Caco-2 (cell line): ENCODE data around the gene DDIAS. TPM values are rescaled to one million over a fixed set of nuclear protein-coding genes. Genes with fewer than 3 reads are reported as not detected.

Source experiments
- BruUV-seq: library from RNA; stranded (reverse); fragments of 400-500 nt; replicated peaks from 2 replicates; lab custom pipeline; 2021; lab: Mats Ljungman, UMichigan
- CTCF ChIA-PET: fragments of 300-600 bp; sonication (Branson Sonifier 250); formaldehyde crosslinking; loops from one replicate; lab custom pipeline; 2022; ENCODE audit warnings: antibody characterized with exemption; lab: Charles Lee
- POLR2A ChIA-PET: fragments of 300-600 bp; sonication (Branson Sonifier 250); formaldehyde crosslinking; loops from one replicate; lab custom pipeline; 2022; ENCODE audit warnings: antibody characterized with exemption; lab: Charles Lee
- DNase-seq, 2 experiments: peaks; one replicate each; pipeline versions ENCODE4 v3.0.0 to v3.0.0-alpha.2; 2020 to 2022
- H3K27me3 ChIP-seq: replicated peaks from 2 replicates; pipeline ENCODE4 v1.6.0; 2011; ENCODE audit warnings: low read length; ENCODE audit not compliant: control insufficient read depth, insufficient read depth
- H3K36me3 ChIP-seq: 2 replicates; pipeline ENCODE4 v1.5.1; 2011; ENCODE audit warnings: low read length; ENCODE audit not compliant: control insufficient read depth, insufficient read depth
- H3K4me1 ChIP-seq: fragments of 250-450 bp; sonication (Bioruptor Pico); 2 replicates; pipeline ENCODE4 v1.5.1; 2020; ENCODE audit warnings: mild to moderate bottlenecking
- H3K4me3 ChIP-seq: 2 replicates; pipeline ENCODE4 v1.5.1; 2011; ENCODE audit warnings: low read depth, mild to moderate bottlenecking, control low read depth, low read length
- H3K9me3 ChIP-seq: fragments of 250-450 bp; sonication (Bioruptor Pico); 2 replicates; pipeline ENCODE4 v1.5.1; 2020; ENCODE audit warnings: mild to moderate bottlenecking, moderate library complexity
- H3K27ac Mint-ChIP-seq: one replicate; pipeline ENCODE4 v1.8.0; 2022; ENCODE audit warnings: mixed read lengths; ENCODE audit not compliant: unreplicated experiment
- H3K27me3 Mint-ChIP-seq: one replicate; pipeline ENCODE4 v1.8.0; 2022; ENCODE audit warnings: mixed read lengths; ENCODE audit not compliant: insufficient read depth, unreplicated experiment
- H3K36me3 Mint-ChIP-seq: one replicate; pipeline ENCODE4 v1.8.0; 2022; ENCODE audit warnings: mild to moderate bottlenecking, mixed read lengths; ENCODE audit not compliant: insufficient read depth, unreplicated experiment
- H3K4me1 Mint-ChIP-seq: one replicate; pipeline ENCODE4 v1.8.0; 2022; ENCODE audit warnings: low read depth, mixed read lengths; ENCODE audit not compliant: unreplicated experiment
- H3K4me3 Mint-ChIP-seq: one replicate; pipeline ENCODE4 v1.8.0; 2022; ENCODE audit warnings: mild to moderate bottlenecking, moderate library complexity, mixed read lengths; ENCODE audit not compliant: unreplicated experiment
- H3K9me3 Mint-ChIP-seq: one replicate; pipeline ENCODE4 v1.8.0; 2022; ENCODE audit warnings: mixed read lengths; ENCODE audit not compliant: unreplicated experiment
- CTCF ChIP-seq, 2 experiments: fragments of 200-600 bp in 1 of 2; IDR thresholded peaks; 1 replicate in 1 of 2; 2 replicates in 1 of 2; pipeline versions ENCODE4 v1.5.1 to v1.8.0; 2011 to 2022; ENCODE audit warnings: antibody characterized with exemption in 1 of 2, control low read depth in 1 of 2, inconsistent platforms in 1 of 2, low read depth in 1 of 2, low read length in 1 of 2, mild to moderate bottlenecking in 1 of 2, moderate library complexity in 1 of 2; ENCODE audit not compliant: insufficient read depth in 1 of 2, severe bottlenecking in 1 of 2, unreplicated experiment in 1 of 2
- intact Hi-C: fragments of 100-400 bp; cut with micrococcal nuclease; formaldehyde crosslinking; loops from one replicate; pipeline ENCODE4 v1.10.0; 2022; ENCODE audit not compliant: unreplicated experiment
- total RNA-seq: library from RNA; stranded (reverse); gene quantifications from 2 replicates; pipeline ENCODE4 v1.2.3, GENCODE V29; 2022

DDIAS gene
- total RNA-seq, 1 experiment from 2014 or later = 22.0 TPM

- TF ChIP-seq CTCF (IDR thresholded peaks at IDR 0.05; ENCODE audit: insufficient read depth in 1 of 2, low read depth in 1 of 2, low read length in 1 of 2, severe bottlenecking in 1 of 2, unreplicated experiment in 1 of 2) = no peak
- no peaks in the 10 kb centered on the region for H3K36me3 ChIP-seq
- H3K9me3 ChIP-seq = no peaks in the 10 kb centered on the region
- intact Hi-C loops = no loop called here
- H3K4me1 ChIP-seq = peaks cover 4% of the 10 kb centered on the region; the same call in 1 of the 2 replicates
- ChIA-PET POLR2A (interaction anchor here (0.6 kb wide), 1 partner anchor 805 kb away, joined by 3 read pairs; no protein-coding TSS in a partner anchor), CTCF (interaction anchor here (0.6 kb wide), 1 partner anchor 155 kb away, joined by 3 read pairs; no protein-coding TSS in a partner anchor)
- peaks cover 29% of the 10 kb centered on the region for H3K4me1 Mint-ChIP-seq
- no peak for DNase-seq
- H3K27ac Mint-ChIP-seq = no peak overlapping the region
- BruUV-seq = no TSS peak
- H3K4me3 ChIP-seq = no peak overlapping the region
- H3K36me3 Mint-ChIP-seq = peaks cover 23% of the 10 kb centered on the region
- no peaks in the 10 kb centered on the region for H3K27me3 ChIP-seq
- peak overlapping the region; percentile 2 for H3K4me3 Mint-ChIP-seq
- H3K27me3 Mint-ChIP-seq = no peaks in the 10 kb centered on the region
- no peaks in the 10 kb centered on the region for H3K9me3 Mint-ChIP-seq
Measured at GRCh38 chr11:82903843-82904586, 2.5 kb downstream of the DDIAS start.

- intact Hi-C loops = loop anchor here (1.0 to 5.0 kb wide), 8 partner anchors 21 to 914 kb away; partner anchors contain the start of gene RAB30
- no peak for DNase-seq
- Histone ChIP-seq H3K27me3 (no peaks in the 10 kb centered on the region), H3K4me3 (no peak overlapping the region), H3K36me3 (no peaks in the 10 kb centered on the region), H3K9me3 (no peaks in the 10 kb centered on the region), H3K4me1 (no peaks in the 10 kb centered on the region; the same call in 1 of the 2 replicates)
- no TSS peak for BruUV-seq
- peak; percentile 59 to 75 for TF ChIP-seq CTCF (IDR thresholded peaks at IDR 0.05; ENCODE audit: insufficient read depth in 1 of 2, low read depth in 1 of 2, low read length in 1 of 2, severe bottlenecking in 1 of 2, unreplicated experiment in 1 of 2)
- no peak overlapping the region for H3K27ac Mint-ChIP-seq
- H3K4me1 Mint-ChIP-seq = peaks cover 21% of the 10 kb centered on the region
- no peaks in the 10 kb centered on the region for H3K27me3 Mint-ChIP-seq
- ChIA-PET CTCF (no interaction called here), POLR2A (no interaction called here)
- no peaks in the 10 kb centered on the region for H3K9me3 Mint-ChIP-seq
- H3K4me3 Mint-ChIP-seq = no peak overlapping the region
- H3K36me3 Mint-ChIP-seq = peaks cover 13% of the 10 kb centered on the region
Measured at GRCh38 chr11:82906236-82906635, 4.7 kb downstream of the DDIAS start.

GRCh38 chr11:82906931-82907330 is 5.4 kb downstream of the DDIAS start:
- Histone ChIP-seq H3K4me1 (no peaks in the 10 kb centered on the region; the same call in 1 of the 2 replicates), H3K27me3 (no peaks in the 10 kb centered on the region), H3K9me3 (no peaks in the 10 kb centered on the region), H3K4me3 (no peak overlapping the region), H3K36me3 (no peaks in the 10 kb centered on the region)
- intact Hi-C loops = loop anchor here (1.0 to 5.0 kb wide), 8 partner anchors 20 to 913 kb away; partner anchors contain the start of gene RAB30
- H3K9me3 Mint-ChIP-seq = no peaks in the 10 kb centered on the region
- ChIA-PET POLR2A (no interaction called here), CTCF (interaction anchor here (0.9 kb wide), 1 partner anchor 17 kb away, joined by 3 read pairs; no protein-coding TSS in a partner anchor)
- H3K27ac Mint-ChIP-seq = no peak overlapping the region
- no peak for DNase-seq
- peaks cover 6% of the 10 kb centered on the region for H3K36me3 Mint-ChIP-seq
- H3K4me3 Mint-ChIP-seq = no peak overlapping the region
- TF ChIP-seq CTCF (IDR thresholded peaks at IDR 0.05; ENCODE audit: insufficient read depth in 1 of 2, low read depth in 1 of 2, low read length in 1 of 2, severe bottlenecking in 1 of 2, unreplicated experiment in 1 of 2) = no peak
- no peaks in the 10 kb centered on the region for H3K27me3 Mint-ChIP-seq
- peaks cover 21% of the 10 kb centered on the region for H3K4me1 Mint-ChIP-seq
- no TSS peak for BruUV-seq
